ENCODE measurements around the gene GALNT13.

DNA sequence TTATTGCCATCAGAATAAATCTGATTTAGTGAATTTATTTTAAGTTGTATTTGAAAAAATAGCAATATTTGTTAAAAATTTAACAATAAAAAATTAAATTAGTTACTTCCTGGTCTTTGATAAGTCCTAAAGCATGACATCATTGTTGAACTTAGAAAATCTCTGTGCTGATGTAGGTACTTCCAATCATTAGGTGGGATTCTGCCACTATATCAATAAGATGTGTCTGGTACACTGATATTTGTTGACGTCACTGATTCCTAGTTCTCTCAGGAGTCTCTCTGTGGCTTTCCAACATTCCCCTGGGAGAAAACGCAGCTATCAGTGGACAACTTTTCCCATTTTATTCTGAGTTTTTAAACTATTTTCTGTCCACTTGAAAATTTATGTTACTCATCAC lies 143.5 kb downstream of the GALNT13 start:
- TF ChIP-seq, protein P1, sequence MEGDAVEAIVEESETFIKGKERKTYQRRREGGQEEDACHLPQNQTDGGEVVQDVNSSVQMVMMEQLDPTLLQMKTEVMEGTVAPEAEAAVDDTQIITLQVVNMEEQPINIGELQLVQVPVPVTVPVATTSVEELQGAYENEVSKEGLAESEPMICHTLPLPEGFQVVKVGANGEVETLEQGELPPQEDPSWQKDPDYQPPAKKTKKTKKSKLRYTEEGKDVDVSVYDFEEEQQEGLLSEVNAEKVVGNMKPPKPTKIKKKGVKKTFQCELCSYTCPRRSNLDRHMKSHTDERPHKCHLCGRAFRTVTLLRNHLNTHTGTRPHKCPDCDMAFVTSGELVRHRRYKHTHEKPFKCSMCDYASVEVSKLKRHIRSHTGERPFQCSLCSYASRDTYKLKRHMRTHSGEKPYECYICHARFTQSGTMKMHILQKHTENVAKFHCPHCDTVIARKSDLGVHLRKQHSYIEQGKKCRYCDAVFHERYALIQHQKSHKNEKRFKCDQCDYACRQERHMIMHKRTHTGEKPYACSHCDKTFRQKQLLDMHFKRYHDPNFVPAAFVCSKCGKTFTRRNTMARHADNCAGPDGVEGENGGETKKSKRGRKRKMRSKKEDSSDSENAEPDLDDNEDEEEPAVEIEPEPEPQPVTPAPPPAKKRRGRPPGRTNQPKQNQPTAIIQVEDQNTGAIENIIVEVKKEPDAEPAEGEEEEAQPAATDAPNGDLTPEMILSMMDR (conservative IDR thresholded peaks at IDR 0.05 in 1 of 2, IDR thresholded peaks at IDR 0.05 in 1 of 2; ENCODE audit: low read depth in 1 of 2, low read length in 2 of 2) = no peak
- TF ChIP-seq EZH2 (IDR thresholded peaks at IDR 0.05; ENCODE audit: low read length, missing control alignments) = no peak

All from fibroblast of lung (primary cell).